HG03575 (cell line): Measurements from ENCODE around the gene ASB9.
A peak's percentile ranks its signal among the peaks of the same experiment; 100 is the strongest.
"Not testable (repeated sequence)": the region's sequence is repeated elsewhere in the genome, so short reads cannot be mapped to it uniquely, and the experiment has no call there.

Experiments used
- ATAC-seq: cut with Tn5 transposase; IDR thresholded peaks from one replicate; pipeline ENCODE4 v1.9.1; 2021; ENCODE audit not compliant: unreplicated experiment, insufficient number of reproducible peaks, low FRiP score; ENCODE audit errors: extremely low read depth

The ASB9 gene

GRCh38 chrX:15269618-15270521, at the start of gene ASB9:
TSS of gene ASB9 (minus strand) at chrX:15270083. CDS start at chrX:15269874, 209 bp downstream.
- ATAC-seq, result peak; percentile 68

- ATAC-seq, result no peak
These were observed 49.2 kb upstream of the ASB9 start for GRCh38 chrX:15319075-15319474.

- ATAC-seq, result no peak
These were observed 45.6 kb upstream of the ASB9 start, which contains the start of gene ASB11 for GRCh38 chrX:15315509-15315908. TSS of gene ASB11 (minus strand) at chrX:15315640. CDS start at chrX:15315605, 35 bp downstream.

- ATAC-seq, result no peak
These were observed 44.6 kb upstream of the ASB9 start for GRCh38 chrX:15314472-15314871.

GRCh38 chrX:15311119-15311518, 41.2 kb upstream of the ASB9 start:
- ATAC-seq, result no peak

GRCh38 chrX:15310117-15310516, 40.2 kb upstream of the ASB9 start:
- ATAC-seq, result no peak

GRCh38 chrX:15305899-15306298, 36.0 kb upstream of the ASB9 start:
- not testable (repeated sequence) for ATAC-seq

GRCh38 chrX:15301924-15302323, 32.0 kb upstream of the ASB9 start:
- no peak for ATAC-seq

- ATAC-seq, result no peak
These were observed 30.3 kb upstream of the ASB9 start for GRCh38 chrX:15299941-15300851.

- ATAC-seq, result no peak
These were observed 28.9 kb upstream of the ASB9 start for GRCh38 chrX:15298780-15299179.

- ATAC-seq, result no peak
These were observed 28.3 kb upstream of the ASB9 start for GRCh38 chrX:15298201-15298600.

- no peak for ATAC-seq
These were observed 23.6 kb upstream of the ASB9 start for GRCh38 chrX:15293451-15293850.

GRCh38 chrX:15292861-15293260, 23.0 kb upstream of the ASB9 start:
- ATAC-seq, result no peak

- ATAC-seq, result no peak
These were observed 7.7 kb upstream of the ASB9 start for GRCh38 chrX:15277604-15278003.

GRCh38 chrX:15274946-15275345, 5.1 kb upstream of the ASB9 start:
- no peak for ATAC-seq

GRCh38 chrX:15273275-15273674, 3.4 kb upstream of the ASB9 start:
- ATAC-seq, result not testable (repeated sequence)

- ATAC-seq, result no peak
These were observed 1.9 kb upstream of the ASB9 start for GRCh38 chrX:15271757-15272156.

GRCh38 chrX:15269120-15269519, 763 bp downstream of the ASB9 start:
- ATAC-seq, result no peak

GRCh38 chrX:15254852-15255251, 15.0 kb downstream of the ASB9 start:
- no peak for ATAC-seq

- no peak for ATAC-seq
These were observed 24.0 kb downstream of the ASB9 start for GRCh38 chrX:15245896-15246295.
